Parathyroid adenoma (tissue), 2 donors: ENCODE results near the gene DNAH12.

Experiments
- H2AFZ ChIP-seq: fragments of 300-600 bp; sonication (generic); one replicate; pipeline ENCODE4 v1.7.0; 2017; ENCODE audit warnings: antibody characterized with exemption, mild to moderate bottlenecking
- H3K27ac ChIP-seq: fragments of 300-600 bp; sonication (generic); one replicate; pipeline ENCODE4 v1.7.0; 2017
- H3K27me3 ChIP-seq: fragments of 300-600 bp; sonication (generic); one replicate; pipeline ENCODE4 v1.7.0; 2017; ENCODE audit warnings: low read length; ENCODE audit not compliant: control insufficient read depth, insufficient read depth
- H3K36me3 ChIP-seq: fragments of 300-600 bp; sonication (generic); one replicate; pipeline ENCODE4 v1.7.0; 2017; ENCODE audit warnings: low read length; ENCODE audit not compliant: control insufficient read depth, insufficient read depth
- H3K4me1 ChIP-seq: fragments of 300-600 bp; sonication (generic); one replicate; pipeline ENCODE4 v1.7.0; 2017; ENCODE audit warnings: control low read depth
- H3K4me2 ChIP-seq: fragments of 300-600 bp; sonication (generic); one replicate; pipeline ENCODE4 v1.7.0; 2017; ENCODE audit warnings: low read length
- H3K4me3 ChIP-seq: fragments of 300-600 bp; sonication (generic); one replicate; pipeline ENCODE4 v1.7.0; 2017; ENCODE audit warnings: low read depth, low read length
- H3K79me2 ChIP-seq: fragments of 300-600 bp; sonication (generic); one replicate; pipeline ENCODE4 v1.7.0; 2017; ENCODE audit warnings: control low read depth
- H3K9ac ChIP-seq: fragments of 300-600 bp; sonication (generic); one replicate; pipeline ENCODE4 v1.7.0; 2017; ENCODE audit warnings: mild to moderate bottlenecking
- H3K9me3 ChIP-seq: fragments of 300-600 bp; sonication (generic); one replicate; pipeline ENCODE4 v1.7.0; 2017; ENCODE audit warnings: low read length; ENCODE audit not compliant: control insufficient read depth
- CTCF ChIP-seq: fragments of 300-600 bp; sonication (generic); IDR thresholded peaks from one replicate; pipeline ENCODE4 v1.7.0; 2017; ENCODE audit warnings: antibody characterized with exemption, mild to moderate bottlenecking
- donor health status: primary hyperparathyroidism.

Gene DNAH12

GRCh38 chr3:57287205-57287604 is 256.9 kb downstream of the DNAH12 start:
- no peaks in the 10 kb centered on the region for H3K4me1 ChIP-seq
- H3K27me3 ChIP-seq, result no peaks in the 10 kb centered on the region
- no peak overlapping the region for H3K9ac ChIP-seq
- no peak for TF ChIP-seq CTCF
- H3K27ac ChIP-seq, result no peak overlapping the region
- H3K79me2 ChIP-seq, result no peaks in the 10 kb centered on the region
- no peak overlapping the region for H3K4me3 ChIP-seq
- no peaks in the 10 kb centered on the region for H3K9me3 ChIP-seq
- no peak overlapping the region for H3K4me2 ChIP-seq
- H2AFZ ChIP-seq, result no peak overlapping the region
- no peaks in the 10 kb centered on the region for H3K36me3 ChIP-seq

GRCh38 chr3:57283334-57283733 is 260.8 kb downstream of the DNAH12 start:
- no peak overlapping the region for H3K27ac ChIP-seq
- H3K4me2 ChIP-seq, result no peak overlapping the region
- H2AFZ ChIP-seq, result no peak overlapping the region
- H3K79me2 ChIP-seq, result no peaks in the 10 kb centered on the region
- no peak for TF ChIP-seq CTCF
- no peaks in the 10 kb centered on the region for H3K4me1 ChIP-seq
- H3K36me3 ChIP-seq, result no peaks in the 10 kb centered on the region
- H3K9me3 ChIP-seq, result no peaks in the 10 kb centered on the region
- H3K9ac ChIP-seq, result no peak overlapping the region
- no peaks in the 10 kb centered on the region for H3K27me3 ChIP-seq
- H3K4me3 ChIP-seq, result no peak overlapping the region

GRCh38 chr3:57281715-57282114 is 262.4 kb downstream of the DNAH12 start:
- H3K9ac ChIP-seq, result no peak overlapping the region
- H3K9me3 ChIP-seq, result no peaks in the 10 kb centered on the region
- H3K4me3 ChIP-seq, result no peak overlapping the region
- H3K79me2 ChIP-seq, result no peaks in the 10 kb centered on the region
- H3K4me2 ChIP-seq, result no peak overlapping the region
- H3K36me3 ChIP-seq, result no peaks in the 10 kb centered on the region
- H3K4me1 ChIP-seq, result no peaks in the 10 kb centered on the region
- H2AFZ ChIP-seq, result no peak overlapping the region
- no peak for TF ChIP-seq CTCF
- no peaks in the 10 kb centered on the region for H3K27me3 ChIP-seq
- no peak overlapping the region for H3K27ac ChIP-seq

GRCh38 chr3:57279685-57280084 is 264.5 kb downstream of the DNAH12 start:
- no peak for TF ChIP-seq CTCF

GRCh38 chr3:57278237-57278636 is 265.9 kb downstream of the DNAH12 start:
- no peak for TF ChIP-seq CTCF
- H3K27ac ChIP-seq, result no peak overlapping the region

More at GRCh38 chr3:57279685-57280084, 264.5 kb downstream of the DNAH12 start:
- H3K79me2 ChIP-seq, result no peaks in the 10 kb centered on the region
- H3K4me2 ChIP-seq, result no peak overlapping the region
- H3K9me3 ChIP-seq, result no peaks in the 10 kb centered on the region
- H3K9ac ChIP-seq, result no peak overlapping the region
- H3K4me1 ChIP-seq, result no peaks in the 10 kb centered on the region
- H3K4me3 ChIP-seq, result no peak overlapping the region
- no peak overlapping the region for H3K27ac ChIP-seq
- no peak overlapping the region for H2AFZ ChIP-seq
- no peaks in the 10 kb centered on the region for H3K36me3 ChIP-seq
- H3K27me3 ChIP-seq, result no peaks in the 10 kb centered on the region

More at GRCh38 chr3:57278237-57278636, 265.9 kb downstream of the DNAH12 start:
- Histone ChIP-seq H3K79me2 (no peaks in the 10 kb centered on the region), H3K9me3 (no peaks in the 10 kb centered on the region), H3K4me3 (no peak overlapping the region), H3K9ac (no peak overlapping the region), H3K27me3 (no peaks in the 10 kb centered on the region), H3K4me2 (no peak overlapping the region), H2AFZ (no peak overlapping the region), H3K4me1 (no peaks in the 10 kb centered on the region), H3K36me3 (no peaks in the 10 kb centered on the region)
